SK-N-SH (cell line): ENCODE results near the gene SIRT3. TPM values are rescaled to one million over a fixed set of nuclear protein-coding genes. Genes with fewer than 3 reads are reported as not detected.

Experiments used
- CTCF ChIA-PET: fragments of 300-600, 350-600 bp; formaldehyde crosslinking; extraction: SDS; loops from one replicate; lab custom pipeline; 2021; lab: Yijun Ruan, JAX
- POLR2A ChIA-PET: fragments of 350-600 bp; sonication (Branson Sonifier 250); formaldehyde crosslinking; extraction: SDS; loops from one replicate; lab custom pipeline; 2020; ENCODE audit warnings: antibody characterized with exemption, inconsistent platforms; lab: Yijun Ruan, JAX
- DNase-seq: peaks from one replicate; pipeline ENCODE4 v3.0.0; 2012
- H2AFZ ChIP-seq: fragments of 200-600 bp; sonication (generic); 2 replicates; pipeline ENCODE4 v1.8.1; 2016; ENCODE audit warnings: antibody characterized with exemption, mild to moderate bottlenecking, low read depth
- H3F3A ChIP-seq: fragments of 200-600 bp; sonication (generic); replicated peaks from 2 replicates; pipeline ENCODE3; 2016; ENCODE audit warnings: antibody characterized with exemption, mild to moderate bottlenecking; ENCODE audit not compliant: insufficient read depth
- H3K27ac ChIP-seq, 2 experiments: fragments of 200-500 bp in 1 of 2; fragments of 200-600 bp in 1 of 2; sonication (Bioruptor generic) in 1 of 2; sonication (generic), shearing (Covaris generic) in 1 of 2; 2 replicates each; pipeline versions ENCODE4 v1.5.1 to v1.6.1; 2014 to 2016; ENCODE audit warnings: low read depth in 2 of 2, inconsistent platforms in 1 of 2, low read length in 1 of 2, mild to moderate bottlenecking in 1 of 2, mixed read lengths in 1 of 2
- H3K27me3 ChIP-seq: fragments of 200-600 bp; sonication (generic), shearing (Covaris generic); 2 replicates; pipeline ENCODE4 v1.6.1; 2016; ENCODE audit warnings: mixed run types; ENCODE audit not compliant: insufficient read depth
- H3K36me3 ChIP-seq, 2 experiments: fragments of 200-500 bp in 1 of 2; fragments of 200-600 bp in 1 of 2; sonication (Bioruptor generic) in 1 of 2; sonication (generic) in 1 of 2; replicated peaks in 1 of 2; 2 replicates each; pipeline versions ENCODE3 to v1.5.1; 2014 to 2016; ENCODE audit warnings: low read length in 1 of 2, mild to moderate bottlenecking in 1 of 2; ENCODE audit not compliant: insufficient read depth in 2 of 2, control insufficient read depth in 1 of 2
- H3K4me1 ChIP-seq, 2 experiments: fragments of 200-500 bp in 1 of 2; fragments of 200-600 bp in 1 of 2; sonication (Bioruptor generic) in 1 of 2; sonication (generic), shearing (Covaris generic) in 1 of 2; 2 replicates each; pipeline versions ENCODE4 v1.5.1 to v1.6.1; 2014 to 2016; ENCODE audit warnings: low read depth in 1 of 2, low read length in 1 of 2, mixed run types in 1 of 2; ENCODE audit not compliant: insufficient read depth in 2 of 2, control insufficient read depth in 1 of 2
- H3K4me2 ChIP-seq: fragments of 200-600 bp; sonication (generic), shearing (Covaris generic); 2 replicates; pipeline ENCODE4 v1.6.1; 2017; ENCODE audit warnings: mixed run types
- H3K4me3 ChIP-seq, 2 experiments: fragments of 200-500 bp in 1 of 2; fragments of 200-600 bp in 1 of 2; sonication (Bioruptor generic) in 1 of 2; sonication (generic), shearing (Covaris generic) in 1 of 2; 2 replicates each; pipeline versions ENCODE4 v1.5.1 to v1.8.1; 2014 to 2016; ENCODE audit warnings: low read depth in 2 of 2, inconsistent platforms in 1 of 2, low read length in 1 of 2, mild to moderate bottlenecking in 1 of 2, mixed read lengths in 1 of 2, moderate library complexity in 1 of 2
- H3K79me2 ChIP-seq: fragments of 200-600 bp; sonication (generic); 2 replicates; pipeline ENCODE4 v1.8.1; 2017; ENCODE audit warnings: mild to moderate bottlenecking; ENCODE audit not compliant: insufficient read depth
- H3K9ac ChIP-seq: fragments of 200-600 bp; sonication (generic); 2 replicates; pipeline ENCODE4 v1.6.1; 2017; ENCODE audit warnings: mixed run types
- H3K9me2 ChIP-seq: fragments of 200-600 bp; sonication (generic); 2 replicates; pipeline ENCODE4 v1.6.1; 2017; ENCODE audit warnings: mixed run types
- H3K9me3 ChIP-seq: fragments of 200-600 bp; sonication (generic); 2 replicates; pipeline ENCODE4 v1.6.1; 2017; ENCODE audit warnings: mixed run types, mild to moderate bottlenecking, moderate library complexity
- H4K20me1 ChIP-seq: fragments of 200-600 bp; sonication (generic); 2 replicates; pipeline ENCODE4 v1.6.1; 2017; ENCODE audit warnings: mild to moderate bottlenecking, mixed run types; ENCODE audit not compliant: insufficient read depth
- CHD2 ChIP-seq: fragments of 150-350 bp; IDR thresholded peaks from 2 replicates; pipeline ENCODE4 v1.6.1; 2018; ENCODE audit warnings: low read length; ENCODE audit not compliant: partially characterized antibody
- EZH2phosphoT487 ChIP-seq: fragments of 200-600 bp; sonication (generic); IDR thresholded peaks from 2 replicates; pipeline ENCODE4 v1.6.1; 2017; ENCODE audit warnings: low read depth, mixed run types, mild to moderate bottlenecking, antibody characterized with exemption, moderate library complexity, borderline replicate concordance
- FOSL2 ChIP-seq: IDR thresholded peaks from 2 replicates; pipeline ENCODE4 v1.4.0; 2012; ENCODE audit warnings: low read depth, mild to moderate bottlenecking, moderate library complexity, borderline replicate concordance
- FOXM1 ChIP-seq: IDR thresholded peaks from 2 replicates; pipeline ENCODE4 v1.4.0; 2012; ENCODE audit warnings: low read depth, mild to moderate bottlenecking
- GATA2 ChIP-seq: sonication (generic); formaldehyde crosslinking; IDR thresholded peaks from 2 replicates; pipeline ENCODE4 v1.5.0; 2020; ENCODE audit warnings: mild to moderate bottlenecking, missing genetic modification reagents
- JUND ChIP-seq: IDR thresholded peaks from 2 replicates; pipeline ENCODE4 v1.4.0; 2012
- MEF2A ChIP-seq: IDR thresholded peaks from 2 replicates; pipeline ENCODE4 v1.4.0; 2012; ENCODE audit warnings: low read depth, borderline replicate concordance
- POLR2AphosphoS5 ChIP-seq: IDR thresholded peaks from 2 replicates; pipeline ENCODE4 v1.6.1; 2012; ENCODE audit warnings: low read depth, low read length
- RFX5 ChIP-seq: IDR thresholded peaks from 2 replicates; pipeline ENCODE4 v1.6.1; 2012; ENCODE audit warnings: mild to moderate bottlenecking, improper control_type of control experiment, low read length
- SIN3A ChIP-seq: IDR thresholded peaks from 2 replicates; pipeline ENCODE4 v1.6.1; 2012; ENCODE audit warnings: low read depth, mild to moderate bottlenecking, low read length, moderate library complexity, borderline replicate concordance
- WGBS: methylation state at CpG from one replicate; pipeline ENCODE4 v1.1.6; 2017; ENCODE audit warnings: low lambda C conversion rate; 5-methylcytosine and 5-hydroxymethylcytosine counted together
- polyA plus RNA-seq, 3 experiments: library from polyadenylated mRNA; depleted of rRNA; stranded (reverse); fragments of >200 nt; gene quantifications; 2 replicates each; pipeline ENCODE4 v1.2.3, GENCODE V29; 2012
- TF ChIP-seq, protein P1 (sequence below): IDR thresholded peaks from 2 replicates; pipeline ENCODE4; 2012
- TF ChIP-seq, protein P2 (sequence below): fragments of 150-350 bp; IDR thresholded peaks from 2 replicates; pipeline ENCODE4 v1.6.1; 2016; ENCODE audit warnings: mild to moderate bottlenecking, low read depth, low read length
- TF ChIP-seq, protein P3 (sequence below): fragments of 150-350 bp; IDR thresholded peaks from 2 replicates; pipeline ENCODE4 v1.6.1; 2017; ENCODE audit warnings: antibody characterized with exemption, low read length, low read depth, borderline replicate concordance
- TF ChIP-seq, protein P4 (sequence below): IDR thresholded peaks from 2 replicates; pipeline ENCODE4 v1.4.0; 2012; ENCODE audit warnings: low read depth, borderline replicate concordance

The SIRT3 gene
- polyA plus RNA-seq, 1 of the 3 experiments (the other 2 are of a cell fraction): 34.4 TPM

DNA sequence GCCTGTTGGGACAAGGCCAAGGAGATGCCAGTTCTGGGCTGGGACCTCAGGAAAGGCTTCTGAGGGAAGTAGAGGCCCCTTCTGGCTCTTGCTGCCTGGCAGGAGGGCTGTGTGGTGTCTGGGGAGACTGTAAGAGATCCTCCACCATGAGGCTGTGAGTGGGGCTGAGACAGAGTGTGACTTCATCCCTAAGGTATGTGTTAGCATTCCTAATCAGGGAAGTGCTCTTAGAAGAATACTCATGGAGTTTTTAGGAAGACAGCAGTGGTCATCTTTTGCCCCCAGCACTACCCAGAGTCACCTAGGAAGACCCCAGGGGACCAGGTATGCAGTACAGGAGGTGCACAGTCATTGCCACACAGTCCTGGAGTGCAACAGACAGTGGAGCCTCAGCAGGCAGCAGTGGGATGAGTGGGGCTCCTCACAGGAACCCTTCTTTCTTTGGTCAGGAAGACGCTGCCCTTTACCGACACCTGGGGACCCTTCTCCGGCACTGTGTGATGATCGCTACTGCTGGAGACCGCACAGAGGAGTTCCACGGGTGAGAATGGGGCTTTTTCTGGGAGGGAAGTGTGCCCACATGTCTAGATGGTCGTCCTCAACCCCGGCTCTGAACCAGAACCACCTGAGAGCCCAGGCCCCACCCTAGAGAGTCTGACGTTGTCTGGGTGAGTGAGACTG, 25.9 kb downstream of the SIRT3 start:
- Histone ChIP-seq H3F3A (peaks cover 17% of the 10 kb centered on the region), H3K9ac (peak overlapping the region; percentile 99), H3K9me3 (no peaks in the 10 kb centered on the region), H3K27me3 (no peaks in the 10 kb centered on the region), H3K4me2 (peak overlapping the region; percentile 92), H3K36me3 (peaks cover 45 to 56% of the 10 kb centered on the region in 2 experiments), H2AFZ (no peak overlapping the region), H3K9me2 (no peaks in the 10 kb centered on the region), H3K27ac (peak overlapping the region in 1 of 2 experiments; percentile 99; a peak in 3 of 4 replicates), H4K20me1 (peaks cover 23% of the 10 kb centered on the region), H3K79me2 (peaks cover 65% of the 10 kb centered on the region), H3K4me1 (peaks cover 15 to 32% of the 10 kb centered on the region in 2 experiments; a peak in 3 of 4 replicates), H3K4me3 (peak overlapping the region; percentile 78 to 97; a peak in 3 of 4 replicates)
- ChIA-PET POLR2A (no interaction called here), CTCF (interaction anchor here (0.6 kb wide), 1 partner anchor 153 kb away, joined by 3 read pairs; no protein-coding TSS in a partner anchor)
- 30% methylated on average over 2 of the region's 9 CpGs for WGBS
- DNase-seq: no peak
- TF ChIP-seq JUND (no peak), POLR2AphosphoS5 (0 out of 2 replicates have a peak, but pooled peaks have one; percentile 10)

DNA sequence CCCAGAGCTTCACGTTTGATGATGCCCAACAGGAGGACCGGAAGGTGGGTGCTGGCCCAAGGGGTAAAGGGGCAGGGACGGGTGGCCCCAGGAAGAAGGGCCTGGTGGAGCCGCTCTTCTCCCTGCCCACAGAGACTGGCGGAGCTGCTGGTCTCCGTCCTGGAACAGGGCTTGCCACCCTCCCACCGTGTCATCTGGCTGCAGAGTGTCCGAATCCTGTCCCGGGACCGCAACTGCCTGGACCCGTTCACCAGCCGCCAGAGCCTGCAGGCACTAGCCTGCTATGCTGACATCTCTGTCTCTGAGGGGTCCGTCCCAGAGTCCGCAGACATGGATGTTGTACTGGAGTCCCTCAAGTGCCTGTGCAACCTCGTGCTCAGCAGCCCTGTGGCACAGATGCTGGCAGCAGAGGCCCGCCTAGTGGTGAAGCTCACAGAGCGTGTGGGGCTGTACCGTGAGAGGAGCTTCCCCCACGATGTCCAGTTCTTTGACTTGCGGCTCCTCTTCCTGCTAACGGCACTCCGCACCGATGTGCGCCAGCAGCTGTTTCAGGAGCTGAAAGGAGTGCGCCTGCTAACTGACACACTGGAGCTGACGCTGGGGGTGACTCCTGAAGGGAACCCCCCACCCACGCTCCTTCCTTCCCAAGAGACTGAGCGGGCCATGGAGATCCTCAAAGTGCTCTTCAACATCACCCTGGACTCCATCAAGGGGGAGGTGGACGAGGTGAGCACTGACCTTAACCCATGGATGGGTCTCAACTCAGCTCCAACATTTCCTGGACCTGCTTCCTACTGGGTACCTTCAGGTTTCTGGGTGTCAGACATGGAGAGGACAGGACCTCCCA, 26.6 kb downstream of the SIRT3 start:
- peak overlapping the region; percentile 92 for H3K4me2 ChIP-seq
- H3K36me3 ChIP-seq: peaks cover 47 to 59% of the 10 kb centered on the region in 2 experiments
- DNase-seq: no peak

More for the DNA sequence above, 26.6 kb downstream of the SIRT3 start:
- POLR2A ChIA-PET: no interaction called here
- H3K79me2 ChIP-seq: peaks cover 72% of the 10 kb centered on the region
- peaks cover 11% of the 10 kb centered on the region for H3F3A ChIP-seq
- H3K27ac ChIP-seq: peak overlapping the region; percentile 97 to 99; a peak in 3 of 4 replicates
- H2AFZ ChIP-seq: no peak overlapping the region
- CTCF ChIA-PET: interaction anchor here (0.6 kb wide), 1 partner anchor 154 kb away, joined by 3 read pairs; no protein-coding TSS in a partner anchor
- TF ChIP-seq CHD2 (no peak), MEF2A (no peak), RFX5 (no peak), EZH2phosphoT487 (no peak), JUND (no peak), FOXM1 (no peak), FOSL2 (no peak), GATA2 (CRISPR knock-in tag) (no peak), SIN3A (no peak; the same call in 1 of the 2 replicates)
- TF ChIP-seq, protein P1, sequence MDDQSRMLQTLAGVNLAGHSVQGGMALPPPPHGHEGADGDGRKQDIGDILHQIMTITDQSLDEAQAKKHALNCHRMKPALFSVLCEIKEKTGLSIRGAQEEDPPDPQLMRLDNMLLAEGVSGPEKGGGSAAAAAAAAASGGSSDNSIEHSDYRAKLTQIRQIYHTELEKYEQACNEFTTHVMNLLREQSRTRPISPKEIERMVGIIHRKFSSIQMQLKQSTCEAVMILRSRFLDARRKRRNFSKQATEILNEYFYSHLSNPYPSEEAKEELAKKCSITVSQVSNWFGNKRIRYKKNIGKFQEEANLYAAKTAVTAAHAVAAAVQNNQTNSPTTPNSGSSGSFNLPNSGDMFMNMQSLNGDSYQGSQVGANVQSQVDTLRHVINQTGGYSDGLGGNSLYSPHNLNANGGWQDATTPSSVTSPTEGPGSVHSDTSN: no peak
- TF ChIP-seq, protein P2, sequence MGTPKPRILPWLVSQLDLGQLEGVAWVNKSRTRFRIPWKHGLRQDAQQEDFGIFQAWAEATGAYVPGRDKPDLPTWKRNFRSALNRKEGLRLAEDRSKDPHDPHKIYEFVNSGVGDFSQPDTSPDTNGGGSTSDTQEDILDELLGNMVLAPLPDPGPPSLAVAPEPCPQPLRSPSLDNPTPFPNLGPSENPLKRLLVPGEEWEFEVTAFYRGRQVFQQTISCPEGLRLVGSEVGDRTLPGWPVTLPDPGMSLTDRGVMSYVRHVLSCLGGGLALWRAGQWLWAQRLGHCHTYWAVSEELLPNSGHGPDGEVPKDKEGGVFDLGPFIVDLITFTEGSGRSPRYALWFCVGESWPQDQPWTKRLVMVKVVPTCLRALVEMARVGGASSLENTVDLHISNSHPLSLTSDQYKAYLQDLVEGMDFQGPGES: no peak
- TF ChIP-seq, protein P3, sequence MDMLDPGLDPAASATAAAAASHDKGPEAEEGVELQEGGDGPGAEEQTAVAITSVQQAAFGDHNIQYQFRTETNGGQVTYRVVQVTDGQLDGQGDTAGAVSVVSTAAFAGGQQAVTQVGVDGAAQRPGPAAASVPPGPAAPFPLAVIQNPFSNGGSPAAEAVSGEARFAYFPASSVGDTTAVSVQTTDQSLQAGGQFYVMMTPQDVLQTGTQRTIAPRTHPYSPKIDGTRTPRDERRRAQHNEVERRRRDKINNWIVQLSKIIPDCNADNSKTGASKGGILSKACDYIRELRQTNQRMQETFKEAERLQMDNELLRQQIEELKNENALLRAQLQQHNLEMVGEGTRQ: no peak
- TF ChIP-seq, protein P4, sequence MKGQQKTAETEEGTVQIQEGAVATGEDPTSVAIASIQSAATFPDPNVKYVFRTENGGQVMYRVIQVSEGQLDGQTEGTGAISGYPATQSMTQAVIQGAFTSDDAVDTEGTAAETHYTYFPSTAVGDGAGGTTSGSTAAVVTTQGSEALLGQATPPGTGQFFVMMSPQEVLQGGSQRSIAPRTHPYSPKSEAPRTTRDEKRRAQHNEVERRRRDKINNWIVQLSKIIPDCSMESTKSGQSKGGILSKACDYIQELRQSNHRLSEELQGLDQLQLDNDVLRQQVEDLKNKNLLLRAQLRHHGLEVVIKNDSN: no peak
- H3K27me3 ChIP-seq: no peaks in the 10 kb centered on the region
- peaks cover 29% of the 10 kb centered on the region for H4K20me1 ChIP-seq
- H3K9ac ChIP-seq: peak overlapping the region; percentile 99
- peaks cover 15 to 32% of the 10 kb centered on the region in 2 experiments; a peak in 3 of 4 replicates for H3K4me1 ChIP-seq
- 51% methylated on average over 12 of the region's 29 CpGs for WGBS
- no peaks in the 10 kb centered on the region for H3K9me2 ChIP-seq
- no peaks in the 10 kb centered on the region for H3K9me3 ChIP-seq
- peak overlapping the region; percentile 78 to 97 for H3K4me3 ChIP-seq
